Erythroblast (primary cell): ENCODE results near the gene PTGIS.

Experiments used
- GATA1 ChIP-seq: IDR thresholded peaks from 2 replicates; pipeline ENCODE4 v1.6.1; 2011; ENCODE audit warnings: low read depth, mild to moderate bottlenecking, control low read depth, low read length, moderate library complexity
- POLR2A ChIP-seq: IDR thresholded peaks from 2 replicates; pipeline ENCODE4 v1.6.1; 2011; ENCODE audit warnings: mild to moderate bottlenecking, low read length

GRCh38 chr20:49597825-49598395 is 30.0 kb upstream of the PTGIS start:
- no peak for TF ChIP-seq POLR2A
- no peak for TF ChIP-seq GATA1
